ENCODE results near the gene BCO2.
"Not testable (repeated sequence)": the region's sequence is repeated elsewhere in the genome, so short reads cannot be mapped to it uniquely, and the experiment has no call there.

BCO2 gene

GRCh38 chr11:112166562-112166961 is 8.8 kb upstream of the BCO2 start:
- no peak for DNase-seq (ENCODE audit: low read depth)

DNA sequence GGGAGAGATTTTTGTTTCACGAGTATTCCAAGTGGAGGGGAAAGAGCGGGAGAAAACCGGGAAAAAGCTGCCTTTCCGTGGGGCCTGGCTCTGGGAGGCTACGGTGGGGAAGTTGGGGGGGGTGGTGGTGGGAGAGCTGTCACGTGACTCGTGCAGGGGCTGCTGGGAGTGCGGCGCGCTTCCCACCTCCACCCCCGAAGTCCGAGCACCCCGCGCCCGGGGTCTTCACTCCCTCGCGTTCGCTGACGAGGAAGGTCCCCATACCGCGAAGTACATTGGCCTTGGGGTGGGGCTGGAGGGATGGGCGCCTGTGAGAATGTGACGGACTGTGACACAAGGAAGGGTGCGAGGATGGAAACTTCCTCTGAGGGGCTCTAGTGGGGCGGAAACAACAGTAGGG is 8.2 kb upstream of the BCO2 start, which contains the start of gene TEX12:
TSS of gene TEX12 (plus strand) at position 228 of the 400 bp plus-strand sequence. CDS start 1,897 bp downstream, outside the sequence.
- no peak for DNase-seq (ENCODE audit: low read depth)

DNA sequence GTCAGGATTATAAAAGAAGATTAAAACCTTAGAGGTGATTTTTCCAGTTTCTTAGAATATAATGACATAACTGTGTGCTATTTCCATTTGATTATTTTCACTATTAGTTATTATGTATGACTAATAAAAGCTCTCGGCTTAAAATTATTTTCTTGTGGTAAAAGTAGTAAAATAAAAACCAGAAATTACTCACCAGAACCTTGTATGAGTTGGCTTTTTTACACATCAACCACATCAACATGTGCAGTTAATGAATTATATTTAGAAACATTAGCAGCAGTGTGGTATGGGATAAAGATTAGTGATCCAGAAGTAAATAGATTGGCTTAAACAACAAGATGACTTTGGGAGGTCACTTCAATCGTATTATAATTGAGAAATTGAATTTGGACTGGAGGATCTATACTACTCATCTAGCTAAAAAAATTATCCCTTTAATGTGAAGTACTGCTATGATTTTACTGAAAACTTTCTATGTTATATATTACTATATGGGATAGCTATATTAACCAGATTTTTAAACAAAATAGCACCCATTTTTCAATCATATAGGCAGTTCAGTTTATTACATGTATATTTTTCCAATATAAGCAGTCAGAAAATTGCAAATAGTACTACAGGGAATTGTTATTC is 2.8 kb upstream of the BCO2 start:
- DNase-seq (ENCODE audit: low read depth) = no peak

DNA sequence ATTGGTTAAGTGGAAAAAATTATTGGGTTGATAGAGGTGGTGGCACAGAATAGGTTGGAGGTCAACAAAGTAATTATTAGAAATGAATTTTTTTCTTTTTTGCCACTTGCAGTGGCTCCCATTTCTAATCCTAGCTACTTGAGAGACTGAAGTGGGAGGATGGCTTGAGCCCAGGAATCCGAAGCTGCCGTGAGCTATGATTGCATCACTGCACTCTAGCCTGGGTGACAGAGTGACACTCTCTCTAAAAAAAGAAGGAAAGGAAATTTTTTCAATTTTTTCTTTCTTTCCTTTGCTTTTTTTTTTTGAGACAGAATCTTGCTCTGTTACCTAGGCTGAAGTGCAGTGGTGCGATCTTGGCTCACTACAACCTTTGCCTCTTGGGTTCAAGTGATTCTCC is 2.2 kb upstream of the BCO2 start:
- DNase-seq (ENCODE audit: low read depth) = no peak

DNA sequence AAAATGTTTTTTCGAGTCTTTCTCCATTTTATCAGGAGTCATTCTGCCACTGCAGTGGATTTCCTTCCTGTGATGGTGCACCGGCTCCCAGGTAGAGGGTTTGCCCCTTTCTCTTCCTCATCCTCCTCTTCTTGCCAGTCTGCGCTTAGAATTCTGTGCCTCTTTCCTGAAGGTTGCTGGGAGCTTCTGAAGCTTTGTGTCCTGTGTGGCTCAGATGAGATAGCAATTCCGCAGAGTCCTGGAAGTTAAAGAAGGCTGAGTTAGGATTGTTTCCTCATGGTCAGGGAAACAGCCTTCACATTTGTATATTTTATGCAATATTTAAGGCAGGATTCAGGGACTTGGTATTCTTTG is 264 bp downstream of the BCO2 start:
- no peak for DNase-seq (ENCODE audit: low read depth)

- DNase-seq (ENCODE audit: low read depth) = no peak
Observed at GRCh38 chr11:112176077-112176476, 765 bp downstream of the BCO2 start.

DNA sequence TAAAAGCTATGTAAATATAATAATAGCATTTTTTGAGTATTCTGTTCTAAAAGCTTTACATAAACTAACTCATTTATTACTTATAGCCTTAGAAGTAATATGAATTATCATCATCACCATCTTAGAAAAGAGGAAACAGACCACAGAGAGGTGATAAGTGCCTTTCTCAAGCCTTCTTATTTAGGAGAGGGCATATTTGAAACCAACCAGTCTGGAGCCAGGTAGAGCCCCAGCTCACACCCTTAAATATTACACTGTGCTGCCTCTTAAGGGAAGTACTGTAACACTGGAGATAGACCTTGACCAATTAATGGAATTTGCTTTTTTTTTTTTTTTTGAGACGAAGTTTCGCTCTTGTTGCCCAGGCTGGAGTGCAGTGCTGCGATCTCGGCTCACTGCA is 2.3 kb downstream of the BCO2 start:
- no peak for DNase-seq (ENCODE audit: low read depth)

- no peak for DNase-seq (ENCODE audit: low read depth)
Observed at GRCh38 chr11:112178428-112178827, 3.1 kb downstream of the BCO2 start.

GRCh38 chr11:112178936-112179335 is 3.6 kb downstream of the BCO2 start:
- no peak for DNase-seq (ENCODE audit: low read depth)

- DNase-seq (ENCODE audit: low read depth) = no peak
Observed at GRCh38 chr11:112179601-112180000, 4.3 kb downstream of the BCO2 start.

- no peak for DNase-seq (ENCODE audit: low read depth)
Observed at GRCh38 chr11:112182867-112183266, 7.6 kb downstream of the BCO2 start.

DNA sequence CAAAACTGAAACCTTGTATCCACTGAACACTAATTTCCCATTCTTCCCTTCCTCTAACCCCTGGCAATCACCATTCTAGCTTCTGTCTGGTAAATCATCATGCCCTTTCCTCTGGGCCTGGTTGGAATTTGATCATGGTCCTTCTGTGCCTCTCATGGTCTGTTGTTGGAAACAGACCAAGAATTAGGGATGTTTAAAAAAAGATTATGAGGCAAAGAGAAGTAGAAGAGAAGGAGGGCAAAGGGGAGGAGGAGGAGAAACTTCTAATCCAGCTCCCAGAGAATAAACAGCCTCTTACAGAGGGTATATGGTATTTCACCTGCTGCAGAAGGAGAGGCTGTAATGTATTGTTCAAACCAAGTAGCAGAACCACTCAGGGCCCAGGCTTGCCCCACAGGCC is 10.6 kb downstream of the BCO2 start:
- no peak for DNase-seq (ENCODE audit: low read depth)

- DNase-seq (ENCODE audit: low read depth) = no peak
Observed at GRCh38 chr11:112186304-112186703, 11.0 kb downstream of the BCO2 start.

- not testable (repeated sequence) for DNase-seq (ENCODE audit: low read depth)
Observed at GRCh38 chr11:112195113-112195512, 19.8 kb downstream of the BCO2 start.

GRCh38 chr11:112195951-112196351 is 20.6 kb downstream of the BCO2 start:
- DNase-seq (ENCODE audit: low read depth) = no peak

DNA sequence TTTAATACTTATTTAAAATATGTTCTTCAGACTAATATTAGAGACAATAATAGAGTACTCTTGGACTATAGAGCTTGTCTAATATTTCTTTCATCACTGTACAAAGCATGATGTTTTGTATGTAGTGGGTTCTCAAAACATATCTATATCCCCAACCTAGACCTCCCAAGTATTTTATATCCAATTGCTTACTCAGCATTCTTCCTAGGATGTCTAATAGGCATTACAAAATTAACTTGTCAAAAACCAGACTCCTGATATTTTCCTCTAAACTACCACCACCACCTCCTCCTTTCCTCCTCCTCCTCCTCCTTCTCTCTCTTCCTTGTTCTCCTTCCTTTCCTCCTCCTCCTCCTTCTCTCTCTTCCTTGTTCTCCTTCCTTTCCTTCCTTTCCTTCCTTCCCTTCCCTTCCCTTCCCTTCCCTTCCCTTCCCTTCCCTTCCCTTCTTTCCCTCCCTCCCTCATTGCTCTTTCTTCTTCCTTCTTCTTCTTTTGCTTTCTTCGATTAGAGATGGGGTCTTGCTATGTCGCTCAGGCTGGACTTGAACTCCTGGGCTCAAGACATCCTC is 21.3 kb downstream of the BCO2 start:
- no peak for DNase-seq (ENCODE audit: low read depth)

GRCh38 chr11:112199101-112199500 is 23.8 kb downstream of the BCO2 start:
- not testable (repeated sequence) for DNase-seq (ENCODE audit: low read depth)

- no peak for DNase-seq (ENCODE audit: low read depth)
Observed at GRCh38 chr11:112200252-112200651, 24.9 kb downstream of the BCO2 start.

DNA sequence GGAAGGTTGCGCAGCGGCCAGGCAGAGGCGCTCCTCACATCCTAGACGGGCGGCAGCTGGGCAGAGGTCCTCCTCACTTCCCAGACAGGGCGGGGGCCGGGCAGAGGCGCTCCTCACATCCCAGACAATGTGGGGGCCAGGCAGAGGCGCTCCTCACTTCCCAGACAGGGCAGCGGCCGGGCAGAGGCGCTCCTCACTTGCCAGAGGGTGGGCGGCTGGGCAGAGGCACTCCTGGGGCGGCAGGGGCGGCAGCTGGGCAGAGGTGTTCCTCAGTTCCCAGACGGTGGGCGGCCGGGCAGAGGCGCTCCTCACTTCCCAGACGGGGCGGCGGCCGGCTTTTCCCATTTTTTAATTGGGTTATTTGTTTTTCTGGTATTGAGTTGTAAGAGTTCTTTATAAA is 30.8 kb downstream of the BCO2 start:
- no peak for DNase-seq (ENCODE audit: low read depth)

DNA sequence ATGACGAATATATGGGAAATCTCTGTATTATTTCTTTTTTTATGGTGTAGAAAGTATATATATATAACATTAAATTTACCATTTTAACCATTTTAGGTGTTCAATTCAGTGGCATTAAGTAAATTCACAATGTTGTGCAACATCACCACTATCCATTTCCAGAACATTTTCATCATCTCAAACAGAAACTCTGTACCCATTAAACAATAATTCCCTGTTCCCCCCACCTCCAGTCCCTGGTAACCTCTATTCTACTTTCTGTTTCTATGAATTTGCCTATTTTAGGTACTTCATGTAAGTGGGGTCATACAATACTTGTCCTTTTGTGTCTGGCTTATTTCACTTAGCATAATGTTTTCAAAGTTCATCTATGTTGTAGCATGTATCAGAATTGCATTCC is 35.6 kb downstream of the BCO2 start:
- DNase-seq (ENCODE audit: low read depth) = no peak

GRCh38 chr11:112211536-112211935 is 36.2 kb downstream of the BCO2 start:
- no peak for DNase-seq (ENCODE audit: low read depth)

DNA sequence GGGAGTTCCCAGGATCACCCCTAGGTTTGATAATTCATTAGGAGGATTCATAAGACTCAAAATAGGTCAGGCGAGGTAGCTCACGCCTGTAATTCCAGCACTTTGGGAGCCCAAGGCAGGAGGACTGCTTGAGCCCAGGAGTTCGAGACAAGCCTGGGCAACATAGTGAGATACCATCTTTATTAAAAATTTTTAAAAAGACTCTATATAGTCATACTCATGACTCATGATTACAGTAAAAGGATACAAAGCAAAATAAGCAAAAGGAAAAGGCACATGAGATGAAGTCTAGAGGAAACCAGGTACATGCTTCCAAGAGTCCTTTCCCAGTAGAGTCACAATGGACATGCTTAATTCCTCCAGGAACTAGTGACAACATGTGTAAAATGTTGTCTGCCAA is 37.0 kb downstream of the BCO2 start:
- no peak for DNase-seq (ENCODE audit: low read depth)

DNA sequence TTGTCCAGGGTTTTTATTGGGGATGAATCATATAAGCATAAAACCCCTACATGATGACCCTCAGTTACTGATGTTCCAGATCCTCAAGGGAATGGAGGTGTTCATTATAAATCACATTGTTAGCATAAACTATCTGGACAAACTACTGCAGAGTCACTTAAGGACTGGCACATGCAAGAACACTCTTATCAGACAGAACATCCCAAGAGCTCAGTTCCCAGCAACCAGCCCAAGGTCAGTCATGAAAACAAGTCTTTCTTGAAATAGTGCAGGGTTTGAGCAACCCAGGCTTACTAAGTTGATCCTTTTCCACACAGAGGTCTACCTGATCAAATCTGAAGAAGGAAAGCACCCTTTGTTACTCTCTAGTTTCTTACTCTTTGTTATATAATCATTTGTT is 37.4 kb downstream of the BCO2 start:
- DNase-seq (ENCODE audit: low read depth) = no peak

DNA sequence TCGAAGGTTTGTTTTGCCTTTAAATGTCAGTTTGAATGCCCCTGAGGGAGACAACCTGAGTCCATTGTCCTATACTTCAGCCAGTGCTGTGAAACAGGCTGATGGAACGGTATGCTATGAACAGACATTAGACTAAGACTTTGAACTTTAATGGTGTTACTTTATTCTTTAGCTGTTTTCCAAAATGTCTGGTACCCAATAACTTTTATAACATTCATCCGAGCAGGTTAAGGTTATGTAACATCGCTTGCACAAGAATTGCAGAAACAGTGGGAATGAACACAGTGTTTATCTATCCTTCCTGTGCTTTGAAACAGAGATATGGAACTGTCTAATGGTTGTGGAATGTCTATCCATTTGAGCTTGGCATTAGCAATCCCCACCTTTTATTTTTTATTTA is 38.4 kb downstream of the BCO2 start:
- DNase-seq (ENCODE audit: low read depth) = no peak

All from CMK (cell line).